Heart right ventricle (tissue), 16 donors: Measurements from ENCODE around the gene SYNPO2. TPM values are rescaled to one million over a fixed set of nuclear protein-coding genes. Genes with fewer than 3 reads are reported as not detected.
"Not testable (repeated sequence)": the region's sequence is repeated elsewhere in the genome, so short reads cannot be mapped to it uniquely, and the experiment has no call there.

Source experiments
- ATAC-seq, 8 donors: fragments of 200-7000 bp; cut with Tn5 transposase; one replicate each; pipeline ENCODE4 v1.9.1; 2020; ENCODE audit warnings: mild to moderate bottlenecking in 8 of 8, moderate library complexity in 8 of 8, moderate number of reproducible peaks in 1 of 8
- DNase-seq, 2 donors: peaks; one replicate each; pipeline ENCODE4 v3.0.0-alpha.2; 2020
- H3K27ac ChIP-seq, 10 donors: fragments of 200-600 bp; sonication (generic) in 2 of 10; one replicate each; pipeline versions ENCODE4 v1.5.0 to v1.8.0; 2020 to 2022; ENCODE audit warnings: mild to moderate bottlenecking in 3 of 10
- H3K27me3 ChIP-seq, 7 donors: fragments of 200-600 bp; one replicate each; pipeline ENCODE4 v1.8.0; 2021 to 2022; ENCODE audit warnings: mild to moderate bottlenecking in 2 of 7
- H3K36me3 ChIP-seq, 9 donors: fragments of 200-600 bp; sonication (generic) in 1 of 9; one replicate each; pipeline versions ENCODE4 v1.5.0 to v1.8.0; 2020 to 2022; ENCODE audit warnings: mild to moderate bottlenecking in 2 of 9
- H3K4me1 ChIP-seq, 9 donors: fragments of 200-600 bp; sonication (generic) in 1 of 9; one replicate each; pipeline versions ENCODE4 v1.5.0 to v1.8.0; 2020 to 2022; ENCODE audit warnings: mild to moderate bottlenecking in 4 of 9
- H3K4me3 ChIP-seq, 10 donors: fragments of 200-600 bp; sonication (generic) in 2 of 10; one replicate each; pipeline versions ENCODE4 v1.5.0 to v1.8.0; 2020 to 2022; ENCODE audit warnings: mild to moderate bottlenecking in 7 of 10, moderate library complexity in 2 of 10
- H3K9me3 ChIP-seq, 11 donors: fragments of 200-600 bp in 10 of 11; sonication (generic) in 2 of 11; one replicate each; pipeline versions ENCODE4 v1.5.0 to v1.8.0; 2013 to 2022; ENCODE audit warnings: mild to moderate bottlenecking in 2 of 11, control low read depth in 1 of 11, moderate library complexity in 1 of 11
- WGBS, 2 donors: extraction: QIAGEN DNeasy Blood & Tissue Kit; methylation state at CpG; one replicate each; pipeline ENCODE4 v1.1.7; 2013; ENCODE audit warnings: inconsistent platforms in 1 of 2; 5-methylcytosine and 5-hydroxymethylcytosine counted together
- intact Hi-C, 10 donors: fragments of 100-400 bp; cut with DNase I; formaldehyde crosslinking; loops; one replicate each; pipeline versions ENCODE4 v1.11.1 to v1.14.2; 2022
- polyA plus RNA-seq, 2 donors: library from polyadenylated mRNA; stranded (reverse); fragments of 200-250 nt; gene quantifications; one replicate each; pipeline ENCODE4 v1.2.3, GENCODE V29; 2013
- total RNA-seq, 10 donors: library from RNA; stranded (reverse); fragmentation: NEBNext Ultra II Directional in 3 of 10; extraction: Animal tissue kit (Norgen Biotek cat#: 25700) in 3 of 10; gene quantifications; one replicate each; pipeline versions ENCODE4 v1.2.1 to v1.2.4, GENCODE V29; 2021 to 2023
- TF ChIP-seq, protein P1 (sequence below), 9 donors: fragments of 200-600 bp; sonication (generic) in 2 of 9; IDR thresholded peaks; one replicate each; pipeline versions ENCODE4 v1.5.0 to v1.8.0; 2021 to 2022; ENCODE audit warnings: antibody characterized with exemption in 9 of 9, mild to moderate bottlenecking in 5 of 9, moderate library complexity in 1 of 9
- donor health status: Arrhythmogenic right ventricular cardiomyopathy.
- donor health status: ischemic (EF 13 %, LVEDD 7.1; RV severe dilation, severe dysfunction).
- donor health status: healthy with polysubstance abuse.
- donor health status: DM: no; HTN: yes; CAD: no.
- donor health status: DM: no; HTN: no; CAD: no.
- donor health status: ischemic (EF 25% LVEDD 6.9; RV normal size, moderate dysfunction).
- donor health status: ischemic (EF 25% LVEDD 5.7; RV mildly dilated, moderate dysfunction).
- donor health status: healthy.
- donor health status: DM: yes; HTN: yes; CAD: no.
- donor health status: Ischemic cardiomyopathy.
- donor health status: ischemic (EF 35%, LVEDD 5.7; RV mildly dilated, moderate dysfunction).
- donor health status: nonischemic (EF 11% LVEDD 7.7; RV severe dilation, severe dysfunction).
- donor health status: DM: yes; HTN: yes; CAD: no.
- donor health status: PGD.
- donor health status: ischemic (EF 29% LVEDD 5.4; RV normal size, mild dysfunction).
- donor health status: nonischemic (EF 23%, LVEDD 6.1; RV moderate dilation, normal function).

Gene SYNPO2
- total and polyA plus RNA-seq, 12 donors: 27.5 to 405 (median 244) TPM

- Histone ChIP-seq H3K36me3 (no peaks in the 10 kb centered on the region), H3K9me3 (no peaks in the 10 kb centered on the region), H3K4me3 (no peak overlapping the region), H3K4me1 (peaks cover 1 to 90% (median 77%) of the 10 kb centered on the region in 9 donors), H3K27ac (peak overlapping the region in 8 of 10 donors; percentile 51 to 72 (median 63)), H3K27me3 (no peaks in the 10 kb centered on the region)
- TF ChIP-seq, protein P1, sequence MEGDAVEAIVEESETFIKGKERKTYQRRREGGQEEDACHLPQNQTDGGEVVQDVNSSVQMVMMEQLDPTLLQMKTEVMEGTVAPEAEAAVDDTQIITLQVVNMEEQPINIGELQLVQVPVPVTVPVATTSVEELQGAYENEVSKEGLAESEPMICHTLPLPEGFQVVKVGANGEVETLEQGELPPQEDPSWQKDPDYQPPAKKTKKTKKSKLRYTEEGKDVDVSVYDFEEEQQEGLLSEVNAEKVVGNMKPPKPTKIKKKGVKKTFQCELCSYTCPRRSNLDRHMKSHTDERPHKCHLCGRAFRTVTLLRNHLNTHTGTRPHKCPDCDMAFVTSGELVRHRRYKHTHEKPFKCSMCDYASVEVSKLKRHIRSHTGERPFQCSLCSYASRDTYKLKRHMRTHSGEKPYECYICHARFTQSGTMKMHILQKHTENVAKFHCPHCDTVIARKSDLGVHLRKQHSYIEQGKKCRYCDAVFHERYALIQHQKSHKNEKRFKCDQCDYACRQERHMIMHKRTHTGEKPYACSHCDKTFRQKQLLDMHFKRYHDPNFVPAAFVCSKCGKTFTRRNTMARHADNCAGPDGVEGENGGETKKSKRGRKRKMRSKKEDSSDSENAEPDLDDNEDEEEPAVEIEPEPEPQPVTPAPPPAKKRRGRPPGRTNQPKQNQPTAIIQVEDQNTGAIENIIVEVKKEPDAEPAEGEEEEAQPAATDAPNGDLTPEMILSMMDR (IDR thresholded peaks at IDR 0.05): no peak
- no peak for DNase-seq
- ATAC-seq: peak in 6 of 8 donors; percentile 32 to 51 (median 46)
- WGBS, 2 donors: 54 to 55% methylated on average over 2 of the region's 2 CpGs
- intact Hi-C loops: loop anchor here in 9 of 10 donors (5.0 to 10.0 kb wide), 10 partner anchors 58 to 247 kb away; partner anchors contain the start of genes MYOZ2 (in 5 of the 9) and USP53 (in 4 of the 9)
Measured at GRCh38 chr4:119040694-119041185, 152.1 kb downstream of the SYNPO2 start.

GRCh38 chr4:119041396-119041795, 152.7 kb downstream of the SYNPO2 start:
- 82 to 90% methylated on average over 2 of the region's 2 CpGs for WGBS, 2 donors
- Histone ChIP-seq H3K36me3 (no peaks in the 10 kb centered on the region), H3K27me3 (no peaks in the 10 kb centered on the region), H3K9me3 (no peaks in the 10 kb centered on the region), H3K4me3 (no peak overlapping the region), H3K27ac (peak overlapping the region in 8 of 10 donors; percentile 51 to 72 (median 63)), H3K4me1 (peaks cover 4 to 91% (median 77%) of the 10 kb centered on the region in 9 donors)
- ATAC-seq: no peak
- no peak for DNase-seq
- intact Hi-C loops: loop anchor here in 9 of 10 donors (5.0 to 10.0 kb wide), 10 partner anchors 59 to 246 kb away; partner anchors contain the start of genes MYOZ2 (in 5 of the 9) and USP53 (in 4 of the 9)
- TF ChIP-seq, protein P1 (IDR thresholded peaks at IDR 0.05): no peak

- Histone ChIP-seq H3K27ac (peak overlapping the region in 8 of 10 donors; percentile 51 to 72 (median 63)), H3K9me3 (no peaks in the 10 kb centered on the region), H3K27me3 (no peaks in the 10 kb centered on the region), H3K36me3 (no peaks in the 10 kb centered on the region), H3K4me3 (no peak overlapping the region), H3K4me1 (peaks cover 5 to 91% (median 75%) of the 10 kb centered on the region in 9 donors)
- intact Hi-C loops: loop anchor here in 9 of 10 donors (1.0 to 10.0 kb wide), 11 partner anchors 60 to 245 kb away; partner anchors contain the start of genes MYOZ2 (in 5 of the 9) and USP53 (in 4 of the 9)
- 1 to 4% methylated on average over 6 of the region's 6 CpGs for WGBS, 2 donors
- TF ChIP-seq, protein P1 (IDR thresholded peaks at IDR 0.05): peak; percentile 47 to 82 (median 66)
- peak in 1 of 2 donors; percentile 71 for DNase-seq
- peak; percentile 49 to 80 (median 64) for ATAC-seq
Measured at GRCh38 chr4:119041951-119042560, 153.4 kb downstream of the SYNPO2 start.

GRCh38 chr4:119046263-119046662, 157.6 kb downstream of the SYNPO2 start:
- Histone ChIP-seq H3K27me3 (no peaks in the 10 kb centered on the region), H3K4me3 (no peak overlapping the region), H3K4me1 (peaks cover 6 to 58% (median 42%) of the 10 kb centered on the region in 9 donors), H3K36me3 (no peaks in the 10 kb centered on the region), H3K9me3 (no peaks in the 10 kb centered on the region), H3K27ac (peak overlapping the region; percentile 18 to 79 (median 68))
- intact Hi-C loops: loop anchor here in 6 of 10 donors (5.0 to 10.0 kb wide), 7 partner anchors 36 to 239 kb away; partner anchors contain the start of genes USP53 (in 3 of the 6) and MYOZ2 (in 2 of the 6)
- ATAC-seq (peak; percentile 88 to 98 (median 92)), DNase-seq (peak; percentile 71 to 84)
- TF ChIP-seq, protein P1 (IDR thresholded peaks at IDR 0.05): no peak
- WGBS, 2 donors: 33 to 37% methylated on average over 4 of the region's 4 CpGs

DNA sequence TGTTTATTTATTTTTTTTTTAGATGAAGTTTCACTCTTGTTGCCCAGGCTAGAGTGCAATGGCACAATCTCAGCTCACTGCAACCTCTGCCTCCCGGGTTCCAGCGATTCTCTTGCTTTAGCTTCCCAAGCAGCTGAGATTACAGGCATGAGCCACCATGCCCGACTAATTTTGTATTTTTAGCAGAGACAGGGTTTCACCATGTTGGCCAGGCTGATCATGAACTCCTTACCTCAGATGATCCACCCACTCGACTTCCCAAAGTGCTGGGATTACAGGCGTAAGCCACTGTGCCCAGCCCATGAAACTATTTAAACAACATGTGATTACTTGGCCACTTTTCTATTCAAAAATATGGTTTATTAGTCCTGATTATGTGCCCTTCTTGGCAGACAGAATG, 158.4 kb downstream of the SYNPO2 start:
- not testable (repeated sequence) for H3K27me3 ChIP-seq, H3K9me3 ChIP-seq, H3K36me3 ChIP-seq, DNase-seq, H3K4me3 ChIP-seq
- Histone ChIP-seq H3K4me1 (peaks cover 6 to 50% (median 35%) of the 10 kb centered on the region in 9 donors), H3K27ac (peak overlapping the region; percentile 18 to 79 (median 66))
- 58 to 60% methylated on average over 5 of the region's 5 CpGs for WGBS, 2 donors
- ATAC-seq: peak in 6 of 8 donors; percentile 18 to 60 (median 35)
- intact Hi-C loops: loop anchor here in 6 of 10 donors (5.0 to 10.0 kb wide), 7 partner anchors 35 to 238 kb away; partner anchors contain the start of genes USP53 (in 3 of the 6) and MYOZ2 (in 2 of the 6)
